ENCODE data around the gene COL20A1.
"Not testable (repeated sequence)": the region's sequence is repeated elsewhere in the genome, so short reads cannot be mapped to it uniquely, and the experiment has no call there.

Gene COL20A1

DNA sequence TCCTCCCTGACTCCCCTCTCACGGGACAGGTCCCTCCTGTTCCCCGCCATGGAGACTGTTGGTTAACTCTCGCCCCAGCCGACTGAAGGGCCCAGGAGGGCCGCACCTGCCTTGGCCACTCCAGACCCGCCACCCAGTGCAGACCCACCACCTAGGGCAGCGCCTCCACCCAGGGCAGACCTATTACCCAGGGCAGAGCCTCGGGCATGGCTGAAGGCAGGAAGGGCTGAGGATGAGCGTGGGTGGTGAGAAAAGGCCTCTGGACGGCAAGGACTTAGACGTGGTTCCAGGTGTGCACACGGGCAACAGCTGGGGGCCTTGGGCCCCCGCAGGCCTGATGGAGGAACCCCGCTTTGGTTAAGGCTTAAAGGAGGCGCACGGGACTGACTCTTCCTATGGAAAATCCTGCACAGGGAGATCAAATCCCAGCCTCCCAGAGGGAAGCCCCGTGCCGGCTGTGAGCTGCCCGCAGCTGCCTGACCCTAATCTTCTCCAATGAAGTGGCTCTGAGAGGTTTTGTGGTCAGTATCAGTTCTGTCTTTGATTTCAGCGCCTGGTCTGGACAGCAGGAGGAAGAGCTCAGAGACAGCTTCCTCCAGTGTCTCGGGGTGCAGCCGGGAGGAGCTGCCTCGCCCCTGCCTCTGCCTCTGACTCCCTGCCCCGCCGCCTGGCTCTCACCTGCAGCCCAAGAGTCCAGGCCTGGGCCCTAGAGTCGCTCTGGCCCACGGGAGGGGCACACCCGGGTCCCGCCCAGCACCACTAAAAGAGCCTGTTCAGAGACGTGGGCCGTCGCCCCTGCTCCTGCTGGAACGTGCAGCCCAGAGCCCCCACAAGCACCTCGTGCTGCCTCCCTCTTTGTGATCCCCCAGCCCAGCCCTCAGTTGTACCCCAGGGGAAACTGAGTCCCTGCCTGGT is 80.2 kb downstream of the COL20A1 start:
- no peak for DNase-seq (ENCODE audit: low read depth in 1 of 2, low spot score in 1 of 2)

DNA sequence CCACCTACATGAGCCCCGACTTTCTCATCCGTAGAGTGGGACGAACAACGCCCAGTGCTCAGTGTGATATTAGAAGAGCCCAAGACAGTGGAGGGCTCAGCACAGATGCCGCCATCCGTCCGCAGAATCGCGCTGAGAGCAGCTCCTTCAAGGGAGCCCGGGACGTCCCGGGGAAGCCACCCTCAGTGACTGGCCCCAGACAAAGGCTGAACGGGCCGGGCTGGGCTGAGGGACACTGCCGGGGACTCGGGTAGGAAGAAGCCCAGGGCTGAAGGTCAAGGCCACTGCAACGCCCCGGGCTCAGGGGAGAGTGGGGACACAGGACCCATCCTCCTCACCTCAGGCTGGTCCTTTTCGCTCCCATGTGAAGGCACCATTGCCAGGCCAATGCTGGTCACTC is 81.0 kb downstream of the COL20A1 start:
- no peak for DNase-seq (ENCODE audit: low read depth in 1 of 2, low spot score in 1 of 2)

DNA sequence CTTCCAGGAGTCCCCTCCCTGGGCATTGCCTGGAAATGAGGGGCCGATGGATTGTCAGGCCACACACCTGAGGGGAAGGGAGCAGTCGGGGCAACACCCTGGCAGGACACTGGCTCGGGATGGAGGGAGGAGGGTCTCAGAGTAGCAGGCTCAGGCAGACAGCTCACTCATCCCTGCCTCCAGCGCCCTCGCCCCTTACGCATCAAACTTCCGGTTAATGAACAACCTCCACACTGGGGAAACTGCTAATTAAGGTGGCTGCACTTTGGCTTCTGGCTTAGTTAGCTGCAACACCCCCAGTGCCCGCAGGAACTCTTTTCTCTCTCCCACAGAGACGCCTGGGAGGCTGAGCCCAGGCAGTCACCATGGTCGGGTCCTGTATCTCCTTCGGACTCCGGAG is 81.5 kb downstream of the COL20A1 start:
- no peak for DNase-seq (ENCODE audit: low read depth in 1 of 2, low spot score in 1 of 2)

GRCh38 chr20:63375438-63375837 is 82.5 kb downstream of the COL20A1 start:
- DNase-seq (ENCODE audit: low read depth in 1 of 2, low spot score in 1 of 2), result no peak

GRCh38 chr20:63376283-63377250 is 83.6 kb downstream of the COL20A1 start:
- DNase-seq (ENCODE audit: low read depth in 1 of 2, low spot score in 1 of 2), result no peak

GRCh38 chr20:63377256-63377941 is 84.4 kb downstream of the COL20A1 start:
- no peak for DNase-seq (ENCODE audit: low read depth in 1 of 2, low spot score in 1 of 2)

DNA sequence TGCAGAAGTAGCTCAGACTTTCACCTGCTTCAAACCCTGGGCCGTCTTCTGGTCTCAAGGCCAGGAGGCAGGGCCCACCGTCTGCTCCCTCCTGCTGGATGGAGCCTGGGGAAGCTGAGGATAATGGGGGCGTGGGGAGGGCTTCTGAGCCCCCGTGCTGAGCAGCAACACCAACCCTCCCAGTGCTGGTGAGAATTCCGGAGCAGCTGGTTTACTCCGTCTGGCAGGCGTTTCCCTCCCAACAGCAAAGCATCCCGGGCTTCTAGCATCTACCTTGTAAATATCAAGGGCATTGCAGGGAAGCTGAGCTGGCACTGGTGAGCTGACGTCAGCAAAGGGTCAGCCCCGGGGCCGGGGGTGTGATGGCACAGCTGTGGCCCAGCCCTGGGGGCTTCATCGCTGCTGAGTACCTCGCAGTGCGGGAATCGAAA is 85.0 kb downstream of the COL20A1 start:
- DNase-seq (ENCODE audit: low read depth in 1 of 2, low spot score in 1 of 2), result no peak

DNA sequence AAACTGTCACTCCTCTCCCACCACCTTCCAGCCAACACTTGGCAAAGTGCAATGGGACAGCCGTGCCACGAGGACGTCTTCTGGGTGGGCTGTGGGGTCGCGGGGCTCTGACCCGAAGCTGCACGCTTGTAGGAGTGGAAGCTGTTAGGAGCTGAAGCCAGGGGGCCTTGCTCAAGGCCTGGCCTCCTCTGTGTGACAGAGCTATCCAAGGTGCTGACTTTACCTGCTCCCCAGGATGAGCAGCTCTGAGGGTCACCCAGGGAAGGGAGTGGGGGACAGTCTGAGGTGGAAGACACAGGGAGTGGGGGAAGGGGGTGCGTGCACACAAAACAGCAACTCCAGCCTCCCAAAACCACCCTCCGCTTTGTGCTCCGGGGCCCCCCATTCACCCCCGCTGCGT is 85.6 kb downstream of the COL20A1 start:
- DNase-seq (ENCODE audit: low read depth in 1 of 2, low spot score in 1 of 2), result no peak

GRCh38 chr20:63379296-63379695 is 86.3 kb downstream of the COL20A1 start:
- DNase-seq (ENCODE audit: low read depth in 1 of 2, low spot score in 1 of 2), result no peak

DNA sequence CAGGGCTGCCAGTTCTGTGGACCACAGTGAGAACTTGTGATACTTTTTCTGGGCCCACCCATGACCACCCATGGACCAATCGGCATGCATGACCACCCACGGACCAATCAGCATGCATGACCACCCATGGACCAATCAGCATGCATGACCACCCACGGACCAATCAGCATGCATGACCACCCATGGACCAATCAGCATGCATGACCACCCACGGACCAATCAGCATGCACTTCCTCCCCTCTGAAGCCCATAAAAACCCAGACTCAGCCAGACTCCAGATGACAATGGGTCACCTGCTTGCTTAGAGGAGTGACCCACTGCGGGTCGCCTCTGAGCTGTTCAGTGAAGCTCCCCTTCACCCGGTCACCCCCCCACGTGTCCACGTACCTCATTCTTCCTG is 86.9 kb downstream of the COL20A1 start:
- not testable (repeated sequence) for DNase-seq (ENCODE audit: low read depth in 1 of 2, low spot score in 1 of 2)

DNA sequence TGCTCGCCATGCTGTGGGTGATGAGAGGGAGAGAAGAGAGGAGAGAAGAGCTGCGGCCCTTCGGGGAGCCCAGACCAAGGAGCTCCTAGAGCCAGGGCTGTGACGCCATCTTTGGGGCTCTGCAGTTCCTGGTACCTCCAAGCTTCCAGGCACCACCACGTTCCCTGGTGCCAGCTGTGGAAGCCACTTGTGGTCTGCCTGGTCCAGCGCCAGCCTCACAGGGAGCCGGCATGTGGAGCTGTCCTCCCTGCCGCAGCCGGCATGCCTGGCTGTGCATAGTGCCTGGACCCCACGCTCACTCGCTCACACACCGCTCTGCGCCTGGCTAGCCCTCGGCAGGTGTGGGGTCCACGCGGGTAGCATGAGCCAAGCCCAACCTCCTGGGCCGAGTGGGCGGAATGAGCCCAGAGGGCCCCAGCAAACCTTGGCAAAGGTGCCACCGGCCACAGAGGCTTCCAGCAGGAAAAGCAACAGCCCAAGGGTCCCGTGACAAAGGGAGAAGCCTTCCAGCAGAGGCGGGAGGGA is 87.4 kb downstream of the COL20A1 start:
- no peak for DNase-seq (ENCODE audit: low read depth in 1 of 2, low spot score in 1 of 2)

DNA sequence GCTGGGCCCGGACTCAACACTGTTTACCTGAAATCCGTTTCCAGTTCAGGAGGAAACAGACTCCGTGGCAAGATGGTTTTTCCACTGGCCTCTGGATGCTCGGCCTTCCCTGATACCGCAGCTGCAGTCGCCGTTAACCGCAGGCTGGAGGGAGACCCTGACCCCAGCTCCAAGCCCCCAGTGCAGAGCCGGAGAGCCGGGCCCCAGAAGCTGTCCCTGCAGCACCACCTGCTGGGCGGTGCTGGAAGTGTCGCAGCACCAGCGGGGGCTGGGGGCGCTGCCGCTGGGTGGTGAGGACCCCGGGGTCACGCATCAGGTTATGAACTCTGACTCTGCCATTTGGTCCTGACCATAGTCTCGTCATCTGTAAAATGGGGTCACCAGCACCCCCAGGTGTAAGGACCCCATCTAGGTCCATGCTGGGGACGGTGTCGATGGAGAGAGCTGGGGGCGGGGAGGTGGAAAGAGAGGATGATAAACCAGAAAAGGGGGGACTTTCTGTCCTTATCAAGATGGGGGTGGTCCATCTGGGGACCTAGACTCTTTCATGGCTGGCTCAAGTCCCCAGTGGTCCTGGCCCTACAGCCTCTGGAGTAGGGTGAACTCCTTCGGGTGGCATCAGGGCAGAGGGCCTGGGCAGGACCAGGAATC is 88.9 kb downstream of the COL20A1 start:
- DNase-seq (ENCODE audit: low read depth in 1 of 2, low spot score in 1 of 2), result peak; percentile 9 to 12

DNA sequence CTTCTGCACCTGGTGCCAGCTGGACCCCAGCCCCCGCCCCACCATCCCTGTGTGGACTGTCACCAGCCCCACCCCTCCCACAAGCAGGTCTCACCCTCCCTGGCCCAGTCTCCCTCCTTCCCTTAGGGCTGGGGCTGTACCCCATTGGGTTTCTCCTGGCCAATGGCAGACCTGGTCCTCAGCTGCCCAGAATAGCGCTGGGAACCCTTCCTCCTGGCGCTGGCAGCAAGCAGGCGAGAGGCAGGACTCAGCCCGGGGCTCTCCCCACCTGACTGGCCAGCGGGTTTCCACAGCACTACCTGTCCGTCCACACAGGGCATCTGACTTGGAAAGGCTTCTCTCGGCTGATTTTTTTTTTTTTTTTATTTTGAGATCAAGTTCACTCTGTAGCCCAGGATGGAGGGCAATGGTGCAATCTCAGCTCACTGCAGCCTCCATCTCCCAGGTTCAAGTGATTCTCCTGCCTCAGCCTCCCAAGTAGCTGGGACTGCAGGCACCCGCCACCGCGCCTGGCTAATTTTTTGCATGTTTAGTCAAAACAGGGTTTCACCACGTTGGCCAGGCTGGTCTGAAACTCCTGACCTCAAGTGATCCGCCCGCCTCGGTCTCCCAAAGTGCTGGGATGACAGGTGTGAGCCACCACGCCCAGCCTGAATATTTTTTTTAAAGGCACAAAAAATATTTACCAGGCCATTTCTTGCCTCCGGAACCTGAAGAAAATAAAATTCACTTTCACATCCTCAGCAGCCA is 89.7 kb downstream of the COL20A1 start:
- no peak for DNase-seq (ENCODE audit: low read depth in 1 of 2, low spot score in 1 of 2)

- DNase-seq (ENCODE audit: low read depth in 1 of 2, low spot score in 1 of 2), result no peak
These were observed 90.6 kb downstream of the COL20A1 start for GRCh38 chr20:63383556-63383955.

GRCh38 chr20:63384336-63384735 is 91.3 kb downstream of the COL20A1 start:
- no peak for DNase-seq (ENCODE audit: low read depth in 1 of 2, low spot score in 1 of 2)
